HG02840 (cell line): Measurements from ENCODE around the gene TRA2B.
A peak's percentile ranks its signal among the peaks of the same experiment; 100 is the strongest.

Experiments used
- ATAC-seq: cut with Tn5 transposase; IDR thresholded peaks from one replicate; pipeline ENCODE4 v1.9.1; 2021; ENCODE audit warnings: mild to moderate bottlenecking, moderate library complexity, moderate number of reproducible peaks; ENCODE audit not compliant: unreplicated experiment, low FRiP score

Gene TRA2B

GRCh38 chr3:185937689-185938374, at the start of gene TRA2B:
Gene TRA2B, minus strand, starts transcription at chr3:185938014. Its CDS starts 154 bp downstream, at chr3:185937860.
- ATAC-seq, result peak; percentile 92

DNA sequence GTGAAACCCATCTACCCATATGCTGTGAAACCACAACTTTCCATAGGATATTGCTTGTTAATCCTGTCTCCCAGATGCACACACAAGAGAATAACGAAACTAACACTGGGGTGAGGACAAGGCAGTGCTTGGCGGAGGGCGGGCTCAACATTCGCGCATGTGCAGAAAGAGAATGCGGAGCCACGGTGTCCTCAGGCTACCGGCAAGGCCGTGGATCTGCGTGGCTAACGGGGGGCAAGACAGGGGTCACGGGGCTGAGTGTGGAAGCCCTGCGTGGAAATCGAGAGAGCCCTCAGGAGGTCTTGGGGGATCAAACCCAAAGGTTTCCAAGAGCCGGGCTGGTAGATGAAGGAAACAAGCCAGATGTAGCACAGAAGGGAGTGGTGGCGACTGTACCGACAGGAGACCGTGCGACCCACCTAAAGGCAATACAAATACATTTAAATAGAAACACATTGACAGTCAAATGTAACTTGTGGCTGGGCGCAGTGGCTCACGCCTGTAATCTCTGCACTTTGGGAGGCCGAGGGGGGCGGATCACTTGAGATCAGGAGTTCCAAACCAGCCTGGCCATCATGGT, 48.5 kb upstream of the TRA2B start:
- ATAC-seq, result no peak

- no peak for ATAC-seq
Measured at GRCh38 chr3:185984203-185984602, 46.4 kb upstream of the TRA2B start.

DNA sequence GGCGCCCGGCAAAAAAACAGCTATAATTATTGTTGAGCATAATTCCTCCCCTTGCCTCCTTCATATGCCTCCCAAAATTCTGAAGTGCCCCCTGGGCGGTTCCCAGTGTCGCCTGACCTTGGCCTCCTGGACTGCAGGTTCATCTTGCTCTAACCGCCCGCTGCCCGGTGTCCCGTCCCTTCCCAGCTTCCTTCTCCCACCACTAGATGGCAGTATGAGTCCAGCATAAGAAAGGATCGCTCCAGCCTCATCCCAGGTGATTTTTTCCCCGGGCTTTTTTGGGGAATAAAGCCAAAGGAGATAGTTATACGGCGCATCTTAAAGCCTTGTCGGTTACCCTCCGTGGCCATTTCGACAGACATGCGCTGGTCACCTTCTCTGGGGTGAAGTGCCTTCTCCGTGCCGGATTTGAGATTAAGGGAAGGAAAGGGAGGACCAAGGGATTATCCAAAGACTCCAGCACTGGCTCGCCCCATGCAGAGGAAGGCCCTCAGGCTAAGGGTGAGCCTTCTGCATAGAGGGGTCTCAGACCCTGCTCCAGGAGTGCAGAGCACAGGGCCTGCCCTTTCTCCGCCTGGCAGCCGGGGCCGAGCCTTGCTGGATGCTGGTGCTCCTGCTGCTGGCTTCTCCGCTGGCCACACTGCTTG, 45.8 kb upstream of the TRA2B start:
- no peak for ATAC-seq

DNA sequence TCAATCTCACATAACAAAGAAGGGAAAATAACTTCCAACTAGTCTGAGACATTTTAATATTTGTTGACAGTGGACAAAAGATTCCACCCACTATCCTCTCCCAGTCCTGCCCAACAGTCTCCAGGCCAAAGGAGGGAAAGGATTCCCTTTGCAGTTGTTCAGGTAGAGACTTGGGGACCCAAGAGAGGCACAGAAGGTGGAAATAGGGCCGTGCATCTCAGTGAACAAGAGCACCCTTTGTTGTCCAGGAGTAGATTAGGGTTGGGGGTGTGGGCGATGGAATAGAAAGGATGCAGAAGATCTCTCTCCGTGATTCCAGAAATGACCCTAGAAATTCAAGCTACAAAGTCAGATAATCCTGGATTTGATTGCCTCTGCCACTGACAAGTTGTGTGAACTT, 44.8 kb upstream of the TRA2B start:
- no peak for ATAC-seq

DNA sequence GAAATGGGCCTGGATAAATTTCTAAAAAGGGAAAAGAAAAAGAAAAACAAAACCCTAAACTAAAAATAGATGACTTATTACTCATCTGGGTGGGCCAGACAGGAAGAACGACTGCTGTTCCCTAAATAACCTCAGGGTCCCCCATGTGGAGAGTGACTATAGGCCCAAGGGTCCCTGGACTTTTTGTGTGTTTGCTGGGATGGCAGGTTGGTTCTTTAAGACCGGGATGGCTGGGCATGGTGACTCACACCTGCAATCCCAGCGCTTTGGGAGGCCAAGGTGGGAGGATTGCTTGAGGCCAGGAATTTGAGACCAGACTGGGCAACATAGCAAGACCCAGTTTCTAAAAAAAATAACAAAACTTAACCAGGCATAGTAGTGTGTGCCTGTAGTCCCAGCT, 43.8 kb upstream of the TRA2B start:
- no peak for ATAC-seq

- ATAC-seq, result no peak
Measured at GRCh38 chr3:185979721-185980121, 41.9 kb upstream of the TRA2B start.

DNA sequence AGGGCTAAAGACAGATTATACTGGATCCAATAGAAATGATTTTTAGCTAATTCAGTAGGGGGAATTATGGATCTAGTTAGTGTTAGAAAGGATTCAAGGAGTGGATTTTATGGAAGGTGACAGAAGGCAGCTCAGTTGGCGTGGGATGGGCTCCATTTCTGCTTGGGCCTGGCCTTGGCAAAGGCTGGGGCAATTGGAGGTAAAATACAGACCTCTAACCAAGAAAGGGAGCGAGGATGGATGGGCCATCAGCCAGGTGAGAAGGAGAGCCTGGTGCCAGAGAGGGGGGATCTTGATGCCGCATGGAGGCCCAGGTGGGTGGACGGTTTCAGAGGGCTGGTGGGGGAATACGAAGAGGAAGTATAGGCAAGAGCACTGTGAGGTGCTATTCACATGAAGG, 40.7 kb upstream of the TRA2B start:
- ATAC-seq, result no peak

- ATAC-seq, result no peak
Measured at GRCh38 chr3:185977679-185978040, 39.8 kb upstream of the TRA2B start.

DNA sequence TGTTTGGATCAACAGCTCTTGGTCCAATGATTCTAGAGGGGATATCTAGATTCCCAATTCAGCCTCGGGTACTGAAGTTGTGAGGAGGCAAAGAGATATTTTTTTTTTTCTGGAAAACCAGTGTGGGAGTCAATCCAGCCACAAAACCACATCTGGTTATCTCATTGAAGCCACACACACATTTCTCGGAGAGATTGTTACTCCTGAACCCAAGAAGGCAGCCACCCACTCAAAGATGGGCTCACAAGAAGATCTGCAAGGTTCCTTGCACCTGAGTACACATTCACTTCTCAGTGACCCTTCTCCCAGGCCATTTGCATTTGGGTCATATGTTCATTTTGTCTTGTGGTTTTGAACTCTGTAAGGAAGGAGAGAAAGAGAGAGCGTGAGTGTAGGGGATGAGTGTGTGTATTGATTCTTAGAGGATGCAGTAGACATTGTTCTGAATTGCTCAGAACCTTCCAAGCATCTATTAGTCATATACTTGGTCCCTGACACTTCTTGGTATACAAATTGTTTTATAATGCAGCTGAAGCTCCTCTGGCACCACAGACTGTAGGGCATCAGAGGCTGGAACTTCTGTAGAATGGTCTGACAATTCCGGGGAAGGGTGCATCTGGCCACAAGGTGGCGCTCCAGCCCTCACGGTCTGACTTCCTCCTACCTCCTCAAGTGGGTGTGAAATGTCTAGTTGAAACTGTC, 39.3 kb upstream of the TRA2B start:
- peak; percentile 77 for ATAC-seq

- ATAC-seq, result no peak
Measured at GRCh38 chr3:185976100-185976499, 38.3 kb upstream of the TRA2B start.

DNA sequence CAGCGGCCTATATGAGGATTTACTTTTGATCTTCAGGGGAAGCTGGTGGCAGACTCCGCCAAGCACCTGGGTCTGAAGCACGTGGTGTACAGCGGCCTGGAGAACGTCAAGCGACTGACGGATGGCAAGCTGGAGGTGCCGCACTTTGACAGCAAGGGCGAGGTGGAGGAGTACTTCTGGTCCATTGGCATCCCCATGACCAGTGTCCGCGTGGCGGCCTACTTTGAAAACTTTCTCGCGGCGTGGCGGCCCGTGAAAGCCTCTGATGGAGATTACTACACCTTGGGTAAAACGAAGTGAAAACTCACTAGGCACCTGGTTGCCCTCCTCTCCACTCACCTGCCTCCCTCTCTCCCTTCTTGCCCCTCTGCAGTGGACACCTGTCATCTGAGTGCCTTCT, 33.8 kb upstream of the TRA2B start:
- ATAC-seq, result no peak

- no peak for ATAC-seq
Measured at GRCh38 chr3:185968168-185968567, 30.4 kb upstream of the TRA2B start.

GRCh38 chr3:185966655-185967054, 28.8 kb upstream of the TRA2B start:
- no peak for ATAC-seq

- ATAC-seq, result no peak
Measured at GRCh38 chr3:185965496-185965895, 27.7 kb upstream of the TRA2B start.

GRCh38 chr3:185961675-185962232, 23.9 kb upstream of the TRA2B start:
- no peak for ATAC-seq

DNA sequence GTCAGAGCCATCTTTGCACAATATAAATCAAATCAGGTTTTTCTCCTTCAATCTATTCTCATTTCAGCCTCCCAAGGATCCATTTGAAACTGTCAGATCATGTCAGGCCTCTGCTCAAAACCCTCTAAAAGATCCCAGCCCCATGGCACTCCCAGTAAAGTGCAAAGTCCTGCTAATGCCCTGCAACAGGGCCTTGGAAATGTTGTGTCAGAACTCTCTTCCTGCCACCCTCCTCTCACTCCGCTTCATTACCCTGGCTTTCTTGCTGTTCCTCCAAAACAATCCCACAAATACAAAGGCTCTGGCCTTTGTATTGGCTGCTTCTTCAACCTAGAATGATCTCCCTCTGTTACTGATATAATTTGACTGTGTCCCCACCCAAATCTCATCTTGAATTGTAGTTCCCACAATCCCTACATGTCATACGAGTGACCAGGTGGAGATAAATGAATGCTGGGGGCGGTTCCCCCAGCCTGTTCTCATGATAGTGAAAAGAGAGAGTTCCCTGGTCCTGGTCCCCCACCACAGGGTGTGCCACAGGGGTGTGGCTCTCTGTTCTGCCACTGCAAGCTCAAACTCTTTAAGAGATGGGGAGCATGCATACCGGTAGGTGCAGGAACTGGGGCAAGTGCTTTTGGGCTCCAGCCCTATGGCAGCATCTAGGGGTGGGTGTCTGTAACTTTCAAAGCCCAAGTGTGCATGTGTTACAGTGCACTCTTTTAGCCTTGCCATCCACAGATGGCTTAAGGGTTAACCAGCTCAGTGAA, 22.9 kb upstream of the TRA2B start:
- no peak for ATAC-seq

DNA sequence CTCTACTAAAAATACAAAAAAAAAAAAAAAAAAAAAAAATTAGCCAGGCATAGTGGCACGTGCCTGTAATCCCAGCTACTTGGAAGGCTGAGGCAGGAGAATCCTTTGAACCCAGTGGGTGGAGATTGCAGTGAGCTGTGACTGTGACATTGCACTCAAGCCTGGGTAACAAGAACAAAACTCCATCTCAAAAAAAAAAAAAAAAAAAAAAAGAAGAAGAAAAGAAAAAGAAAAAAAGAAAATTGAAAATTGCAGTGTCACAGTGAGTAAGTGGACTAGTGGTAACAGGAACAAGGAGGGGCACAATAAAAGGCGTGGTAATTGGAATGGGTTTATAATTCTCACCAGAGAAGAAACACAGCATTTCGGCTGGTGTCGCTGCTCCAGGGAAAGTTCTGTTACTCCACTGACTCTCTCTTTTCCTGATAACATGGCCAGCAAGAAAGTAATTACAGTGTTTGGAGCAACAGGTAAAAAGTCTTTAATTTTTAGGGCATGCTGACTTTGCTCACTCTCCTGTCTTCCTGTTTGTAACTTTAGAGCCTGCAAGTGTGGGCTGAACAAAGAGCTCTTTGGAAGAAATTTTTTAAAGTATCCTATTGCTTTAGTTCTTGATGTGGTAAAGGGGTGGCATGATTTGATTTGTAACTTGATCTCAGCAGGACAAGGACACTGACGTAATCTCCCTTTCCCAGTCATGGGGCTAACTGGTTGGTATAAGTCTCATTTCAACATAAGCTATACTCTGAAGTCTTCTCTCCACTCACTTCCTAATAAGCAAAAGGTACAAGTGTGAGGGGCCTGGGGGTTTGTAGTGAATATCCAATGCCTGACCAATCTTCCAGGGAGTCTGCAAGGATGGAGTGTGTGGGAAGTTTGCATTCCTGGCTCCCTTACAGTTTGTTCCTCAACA, 22.1 kb upstream of the TRA2B start:
- no peak for ATAC-seq

DNA sequence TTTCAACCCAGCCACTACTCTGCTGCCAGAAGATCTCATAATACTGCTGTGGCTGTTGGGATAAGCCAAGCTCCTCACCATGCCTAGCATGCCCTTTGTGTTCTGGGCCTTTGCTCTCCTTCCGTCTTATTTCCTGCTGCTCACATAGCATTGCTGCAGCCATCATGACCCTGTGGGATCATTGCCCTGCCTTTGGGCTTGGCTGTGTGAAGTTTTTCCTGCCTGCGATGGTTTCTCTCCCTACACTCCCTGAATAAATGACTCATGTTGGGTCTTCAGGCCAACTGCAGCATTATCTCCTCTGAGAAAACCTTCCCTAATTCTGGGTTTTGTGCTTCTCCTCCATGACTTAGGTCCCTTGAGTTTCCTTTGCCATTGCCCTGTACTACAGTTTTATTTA, 20.8 kb upstream of the TRA2B start:
- ATAC-seq, result no peak
